ENCODE data around the gene PPM1A.

PPM1A gene

GRCh38 chr14:60339571-60339970 is 90.5 kb downstream of the PPM1A start:
- H3K4me3 ChIP-seq (ENCODE audit: low read depth, low read length) = no peak overlapping the region

DNA sequence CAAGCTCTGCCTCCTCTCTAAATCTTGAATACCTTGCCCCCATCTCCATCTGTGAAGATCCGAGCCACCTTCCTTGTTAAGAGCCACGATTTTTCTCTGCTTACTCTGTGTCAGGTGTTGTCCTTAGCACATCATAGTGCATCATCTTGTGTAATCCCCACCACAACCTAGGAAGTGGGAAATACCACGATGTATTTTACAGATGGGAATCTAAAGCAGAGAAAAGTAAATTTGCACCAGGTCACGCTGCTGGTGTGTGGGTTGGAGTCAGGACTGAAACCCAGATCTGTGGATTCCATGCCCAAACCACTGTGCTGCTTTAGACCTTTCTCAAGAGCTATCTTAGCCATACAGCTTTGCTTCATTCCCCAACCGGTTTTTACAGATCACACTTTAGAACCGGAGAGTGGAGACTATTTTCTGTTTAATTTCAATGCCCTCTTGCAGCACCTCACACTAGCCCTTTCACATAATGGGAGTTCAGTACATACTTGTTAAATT is 94.6 kb downstream of the PPM1A start:
- TF ChIP-seq CTCF (IDR thresholded peaks at IDR 0.05; ENCODE audit: control insufficient read depth, extremely low read depth, insufficient read depth) = no peak
- no peak overlapping the region for H3K4me3 ChIP-seq (ENCODE audit: low read depth, low read length)
- DNase-seq (ENCODE audit: low read depth) = no peak

More at GRCh38 chr14:60339571-60339970, 90.5 kb downstream of the PPM1A start:
- DNase-seq (ENCODE audit: low read depth) = no peak
- no peak for TF ChIP-seq CTCF (IDR thresholded peaks at IDR 0.05; ENCODE audit: control insufficient read depth, extremely low read depth, insufficient read depth)

- H3K4me3 ChIP-seq (ENCODE audit: low read depth, low read length) = no peak overlapping the region
- DNase-seq (ENCODE audit: low read depth) = no peak
- no peak for TF ChIP-seq CTCF (IDR thresholded peaks at IDR 0.05; ENCODE audit: control insufficient read depth, extremely low read depth, insufficient read depth)
Observed at GRCh38 chr14:60344751-60345150, 95.7 kb downstream of the PPM1A start.

- no peak overlapping the region for H3K4me3 ChIP-seq (ENCODE audit: low read depth, low read length)
Observed at GRCh38 chr14:60346706-60347105, 97.7 kb downstream of the PPM1A start.

DNA sequence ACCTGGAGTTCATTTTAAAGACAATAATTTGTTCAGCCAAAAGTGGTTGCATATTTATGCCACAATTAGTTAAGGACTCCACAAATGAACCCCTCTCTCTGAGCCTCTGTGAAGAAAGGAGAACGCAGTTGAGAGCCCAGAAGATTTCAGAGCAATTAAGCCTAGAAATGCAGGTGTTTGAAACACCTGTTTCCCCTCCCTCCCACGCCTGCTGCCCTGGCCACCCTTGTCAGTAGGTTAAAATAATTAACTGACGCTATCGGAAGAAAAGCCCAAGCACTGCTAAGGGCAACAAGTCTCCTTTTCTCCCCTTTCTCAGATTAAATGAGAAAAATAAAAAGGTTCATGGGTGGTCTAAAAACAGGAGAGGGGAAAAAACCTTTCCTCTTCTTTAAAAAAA is 99.2 kb downstream of the PPM1A start:
- no peak for TF ChIP-seq CTCF (IDR thresholded peaks at IDR 0.05; ENCODE audit: control insufficient read depth, extremely low read depth, insufficient read depth)
- no peak overlapping the region for H3K4me3 ChIP-seq (ENCODE audit: low read depth, low read length)
- DNase-seq (ENCODE audit: low read depth) = no peak

More at GRCh38 chr14:60346706-60347105, 97.7 kb downstream of the PPM1A start:
- no peak for DNase-seq (ENCODE audit: low read depth)
- no peak for TF ChIP-seq CTCF (IDR thresholded peaks at IDR 0.05; ENCODE audit: control insufficient read depth, extremely low read depth, insufficient read depth)
